ENCODE data around the gene MXD4.

The MXD4 gene, protein sequence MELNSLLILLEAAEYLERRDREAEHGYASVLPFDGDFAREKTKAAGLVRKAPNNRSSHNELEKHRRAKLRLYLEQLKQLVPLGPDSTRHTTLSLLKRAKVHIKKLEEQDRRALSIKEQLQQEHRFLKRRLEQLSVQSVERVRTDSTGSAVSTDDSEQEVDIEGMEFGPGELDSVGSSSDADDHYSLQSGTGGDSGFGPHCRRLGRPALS

DNA sequence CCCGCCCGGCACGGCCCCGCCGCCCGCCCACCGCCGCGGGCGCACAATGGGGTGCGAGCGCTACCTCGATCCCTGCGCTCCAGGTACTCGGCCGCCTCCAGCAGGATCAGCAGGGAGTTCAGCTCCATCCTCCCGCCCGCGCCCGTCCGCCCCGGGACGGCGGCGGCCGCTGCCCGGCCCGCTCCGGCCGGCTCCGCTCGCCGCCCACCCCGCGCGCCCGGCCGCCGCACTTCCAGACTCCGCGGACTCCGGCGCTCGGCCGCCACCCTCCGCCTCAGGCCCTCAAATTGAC lies at the start of gene MXD4:
TSS of gene MXD4 (minus strand) at position 257 of the 292 bp plus-strand sequence. CDS start at position 128, 129 bp downstream.
- DNase-seq (ENCODE audit: low spot score) = no peak

GRCh38 chr4:2306773-2307410 lies 45.0 kb upstream of the MXD4 start:
- DNase-seq (ENCODE audit: low spot score) = no peak

- DNase-seq (ENCODE audit: low spot score) = no peak
Measured at GRCh38 chr4:2305766-2306501, 44.0 kb upstream of the MXD4 start.

DNA sequence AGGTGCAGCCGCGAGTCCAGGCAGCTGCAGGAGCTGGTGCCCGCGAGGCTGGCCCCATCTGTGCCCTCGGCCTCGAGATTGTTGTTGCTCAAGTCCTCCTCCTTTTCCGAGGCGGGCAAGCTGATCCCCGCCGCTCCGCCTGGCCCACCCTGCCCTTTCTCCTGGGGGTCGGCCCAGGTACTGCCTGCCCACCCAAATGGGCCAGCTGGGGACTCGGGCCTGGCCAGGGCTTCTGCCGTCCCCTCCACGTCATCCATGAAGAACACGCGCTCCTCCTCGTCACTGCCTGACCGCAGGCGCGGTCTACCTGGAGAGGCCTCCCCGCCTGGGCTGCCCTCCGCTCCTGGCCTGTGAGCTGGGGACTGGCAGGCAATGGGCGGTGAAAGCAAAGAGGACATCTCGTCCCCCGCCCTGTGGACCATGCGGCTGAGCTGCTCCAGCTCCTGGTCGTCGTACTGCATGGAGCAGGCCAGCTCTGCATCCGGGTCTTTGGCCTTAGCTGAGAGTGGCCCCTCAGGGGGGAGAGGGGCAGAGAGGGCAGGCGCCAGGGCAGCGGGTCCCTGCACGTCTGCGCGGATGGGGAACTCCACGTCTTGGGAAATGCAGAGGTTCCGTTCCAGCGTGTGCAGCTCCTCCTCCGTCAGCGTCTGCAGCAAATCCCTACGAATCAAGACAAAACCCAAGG lies 43.1 kb upstream of the MXD4 start:
- DNase-seq (ENCODE audit: low spot score) = no peak

- DNase-seq (ENCODE audit: low spot score) = no peak
Measured at GRCh38 chr4:2304321-2304876, 42.5 kb upstream of the MXD4 start.

- no peak for DNase-seq (ENCODE audit: low spot score)
Measured at GRCh38 chr4:2303686-2304320, 41.9 kb upstream of the MXD4 start.

DNA sequence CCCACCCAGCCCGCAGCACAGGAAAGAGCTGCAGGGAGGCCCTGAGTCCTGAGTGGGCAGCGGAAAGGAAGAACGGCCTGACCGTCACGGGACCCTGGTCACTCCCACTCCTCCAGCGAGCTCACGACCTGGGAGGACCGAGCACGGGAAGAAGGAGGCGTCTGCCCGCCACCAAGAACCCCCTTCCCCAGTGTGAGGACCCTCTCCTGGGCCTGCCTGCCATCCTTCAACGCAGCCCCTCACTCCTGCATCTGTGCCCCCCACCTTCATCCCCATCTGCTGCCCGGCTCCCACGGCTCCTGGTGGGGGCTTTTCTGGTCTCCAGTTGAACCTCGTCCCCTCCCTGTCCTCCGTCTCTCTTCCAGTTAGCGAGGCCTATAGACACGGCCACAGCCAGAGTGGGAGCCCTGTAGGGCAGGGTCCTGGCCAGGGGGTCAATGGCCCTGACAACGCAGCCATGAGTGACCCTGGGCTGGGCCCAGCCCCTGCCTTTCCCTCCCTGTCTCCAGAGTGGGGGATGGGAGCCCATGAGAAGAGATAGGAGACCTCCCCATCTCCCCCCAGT lies 41.3 kb upstream of the MXD4 start:
- DNase-seq (ENCODE audit: low spot score) = no peak

GRCh38 chr4:2302387-2303119 lies 40.6 kb upstream of the MXD4 start:
- DNase-seq (ENCODE audit: low spot score) = no peak

GRCh38 chr4:2301806-2302205 lies 39.9 kb upstream of the MXD4 start:
- DNase-seq (ENCODE audit: low spot score) = no peak

DNA sequence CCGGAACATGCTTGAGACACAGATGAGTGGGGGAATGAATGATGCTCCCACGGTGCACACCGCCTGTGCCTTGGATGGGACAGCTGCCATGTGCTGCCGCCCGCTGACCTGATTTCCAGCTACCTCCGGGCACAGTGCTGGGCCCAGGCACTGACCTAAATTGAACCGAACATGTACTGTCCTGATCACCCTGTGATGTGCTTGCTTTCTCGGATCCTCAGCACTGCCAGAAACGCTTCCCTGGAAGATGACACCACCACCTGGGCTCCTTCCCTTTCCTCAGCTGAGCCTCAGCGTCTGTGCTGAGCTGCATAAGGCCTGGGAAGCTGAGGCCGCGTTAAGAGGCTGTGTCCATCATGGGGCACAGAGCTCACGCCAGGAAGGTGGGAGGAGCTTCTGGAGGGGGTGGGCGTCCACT lies 39.3 kb upstream of the MXD4 start:
- DNase-seq (ENCODE audit: low spot score) = no peak

- no peak for DNase-seq (ENCODE audit: low spot score)
Measured at GRCh38 chr4:2300431-2301224, 38.7 kb upstream of the MXD4 start.

GRCh38 chr4:2299794-2300193 lies 37.9 kb upstream of the MXD4 start:
- DNase-seq (ENCODE audit: low spot score) = no peak

GRCh38 chr4:2298532-2298991 lies 36.7 kb upstream of the MXD4 start:
- no peak for DNase-seq (ENCODE audit: low spot score)

- no peak for DNase-seq (ENCODE audit: low spot score)
Measured at GRCh38 chr4:2297606-2298531, 36.0 kb upstream of the MXD4 start.

- no peak for DNase-seq (ENCODE audit: low spot score)
Measured at GRCh38 chr4:2296631-2297601, 35.0 kb upstream of the MXD4 start.

GRCh38 chr4:2295900-2296442 lies 34.1 kb upstream of the MXD4 start:
- no peak for DNase-seq (ENCODE audit: low spot score)

DNA sequence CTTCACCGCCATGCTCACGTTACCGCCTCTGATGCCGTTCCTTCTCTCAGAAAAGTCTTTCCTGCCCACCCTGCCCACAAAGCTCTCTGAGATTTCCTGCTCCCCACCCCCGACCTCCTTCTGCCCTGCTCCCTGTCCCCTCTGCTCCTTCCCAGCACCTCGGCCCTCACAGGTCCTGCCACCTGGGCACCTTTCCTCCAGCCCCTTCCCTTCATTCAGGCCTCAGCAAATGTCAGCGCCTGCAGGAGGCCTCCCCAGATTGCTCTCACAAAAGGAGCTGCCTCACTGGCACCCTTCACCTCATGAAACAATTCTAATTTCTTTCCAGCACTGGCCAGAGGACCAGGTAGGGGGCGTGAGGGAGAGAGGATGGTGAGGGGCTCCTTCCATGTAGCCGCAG lies 33.6 kb upstream of the MXD4 start:
- no peak for DNase-seq (ENCODE audit: low spot score)
